K562 treated with DMSO at 1 percent for 24 hours (cell line): ENCODE results near the gene CD52. TPM values are rescaled to one million over a fixed set of nuclear protein-coding genes. Genes with fewer than 3 reads are reported as not detected.

Experiments used
- total RNA-seq: library from RNA; unstranded; fragments of 300-600 nt; gene quantifications from 2 replicates; pipeline ENCODE4 v1.2.3, GENCODE V29; 2022; ENCODE audit warnings: low read depth; ENCODE audit not compliant: insufficient read depth

The CD52 gene
- total RNA-seq: 46.6 and 48.8 TPM in 2 replicates

GRCh38 chr1:26317612-26318337 is at the start of gene CD52:
Gene CD52 (plus strand): TSS chr1:26317958. CDS start chr1:26318018, 60 bp downstream.

GRCh38 chr1:26279456-26280332 is 38.1 kb upstream of the CD52 start, which contains the start of gene SH3BGRL3:
Gene SH3BGRL3 (plus strand): TSS chr1:26280086. CDS start chr1:26280156, 70 bp downstream.

GRCh38 chr1:26306290-26307229 is 11.2 kb upstream of the CD52 start, which contains the start of gene UBXN11:
Gene UBXN11 (minus strand): TSS chr1:26306636. CDS start chr1:26302883, 3,753 bp downstream.

GRCh38 chr1:26353976-26354820 is 36.4 kb downstream of the CD52 start, which contains the start of gene CRYBG2:
Gene CRYBG2 (minus strand): TSS chr1:26354130. CDS start chr1:26346657, 7,473 bp downstream.

Other genes starting within 250 kb of the CD52 start
- gene PDIK1L, start 206.1 kb upstream of the CD52 start, total RNA-seq: 9.6 and 10.9 TPM in 2 replicates
- 0.37 and 0.91 TPM in 2 replicates for gene FAM110D, start 158.9 kb upstream of the CD52 start, total RNA-seq
- not detected in 2 replicates for gene C1orf232, start 149.0 kb upstream of the CD52 start, total RNA-seq
- gene ZNF593, start 148.1 kb upstream of the CD52 start, total RNA-seq: 101 and 116 TPM in 2 replicates
- gene ZNF593OS, start 146.1 kb upstream of the CD52 start, total RNA-seq: 0.92 TPM in 1 of 2 replicates, not detected in the other
- 0.59 and 1.3 TPM in 2 replicates for gene CNKSR1, start 140.5 kb upstream of the CD52 start, total RNA-seq
- not detected in 2 replicates for gene CATSPER4, start 127.4 kb upstream of the CD52 start, total RNA-seq
- 68.9 and 78.3 TPM in 2 replicates for gene CEP85, start 83.8 kb upstream of the CD52 start, total RNA-seq
- 67.9 and 75.6 TPM in 2 replicates for gene SH3BGRL3, start 37.9 kb upstream of the CD52 start, total RNA-seq
- gene UBXN11, start 11.3 kb upstream of the CD52 start, total RNA-seq: 21.7 and 22.2 TPM in 2 replicates
- gene CRYBG2, start 36.2 kb downstream of the CD52 start, total RNA-seq: 4.1 and 8.8 TPM in 2 replicates
- gene ZNF683, start 54.8 kb downstream of the CD52 start, total RNA-seq: not detected in 2 replicates
- gene LIN28A, start 92.9 kb downstream of the CD52 start, total RNA-seq: not detected in 2 replicates
- 37.9 and 38.2 TPM in 2 replicates for gene DHDDS, start 114.4 kb downstream of the CD52 start, total RNA-seq
- gene HMGN2, start 154.5 kb downstream of the CD52 start, total RNA-seq: 694 and 766 TPM in 2 replicates
- 83.5 TPM in 2 replicates for gene RPS6KA1, start 211.8 kb downstream of the CD52 start, total RNA-seq